GM12891 (cell line): Measurements from ENCODE around the gene CNTF.

Experiments used
- PAX5 ChIP-seq: IDR thresholded peaks from 2 replicates; pipeline ENCODE4 v1.6.1; 2011; ENCODE audit warnings: low read length, moderate library complexity, mild to moderate bottlenecking; ENCODE audit not compliant: insufficient read depth, severe bottlenecking
- POLR2A ChIP-seq: IDR thresholded peaks from 2 replicates; pipeline ENCODE4 v1.6.1; 2011; ENCODE audit warnings: low read depth, low read length, control low read depth
- POLR2AphosphoS5 ChIP-seq: IDR thresholded peaks from 2 replicates; pipeline ENCODE4 v1.6.1; 2011; ENCODE audit warnings: low read depth, low read length, control low read depth
- SPI1 ChIP-seq: IDR thresholded peaks from 2 replicates; pipeline ENCODE4 v1.6.1; 2011; ENCODE audit warnings: low read depth, low read length, control low read depth
- TAF1 ChIP-seq: IDR thresholded peaks from 2 replicates; pipeline ENCODE4 v1.6.1; 2011; ENCODE audit warnings: low read depth, low read length, control low read depth

- peak; percentile 98 for TF ChIP-seq POLR2A
- peak; percentile 98 for TF ChIP-seq POLR2AphosphoS5
- peak; percentile 88 for TF ChIP-seq TAF1
- no peak for TF ChIP-seq PAX5
- peak; percentile 92 for TF ChIP-seq SPI1
Observed at GRCh38 chr11:58575377-58576020, 47.0 kb upstream of the CNTF start, which contains the start of gene LPXN.
